ENCODE measurements around the gene OR2V1.

DNA sequence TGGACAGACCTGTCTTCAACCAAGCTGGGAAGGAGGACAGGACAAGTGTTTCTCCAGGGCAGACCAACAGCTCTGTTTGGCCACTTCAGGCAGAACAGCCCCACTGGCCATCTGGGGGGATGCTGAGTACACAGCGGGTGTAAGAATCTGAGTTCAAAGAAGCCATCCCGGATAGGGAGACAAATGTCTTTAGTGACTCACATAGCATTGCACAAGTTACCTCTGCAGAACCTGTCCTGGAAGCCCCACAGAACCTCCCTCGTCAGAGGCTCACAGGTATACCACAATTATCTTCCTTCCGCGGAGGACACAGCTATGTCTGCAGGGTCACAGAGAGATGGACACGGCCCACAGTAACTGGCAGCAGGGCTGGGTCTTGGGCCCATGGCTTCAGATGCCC is 18.4 kb upstream of the OR2V1 start:
- TF ChIP-seq, protein P1, sequence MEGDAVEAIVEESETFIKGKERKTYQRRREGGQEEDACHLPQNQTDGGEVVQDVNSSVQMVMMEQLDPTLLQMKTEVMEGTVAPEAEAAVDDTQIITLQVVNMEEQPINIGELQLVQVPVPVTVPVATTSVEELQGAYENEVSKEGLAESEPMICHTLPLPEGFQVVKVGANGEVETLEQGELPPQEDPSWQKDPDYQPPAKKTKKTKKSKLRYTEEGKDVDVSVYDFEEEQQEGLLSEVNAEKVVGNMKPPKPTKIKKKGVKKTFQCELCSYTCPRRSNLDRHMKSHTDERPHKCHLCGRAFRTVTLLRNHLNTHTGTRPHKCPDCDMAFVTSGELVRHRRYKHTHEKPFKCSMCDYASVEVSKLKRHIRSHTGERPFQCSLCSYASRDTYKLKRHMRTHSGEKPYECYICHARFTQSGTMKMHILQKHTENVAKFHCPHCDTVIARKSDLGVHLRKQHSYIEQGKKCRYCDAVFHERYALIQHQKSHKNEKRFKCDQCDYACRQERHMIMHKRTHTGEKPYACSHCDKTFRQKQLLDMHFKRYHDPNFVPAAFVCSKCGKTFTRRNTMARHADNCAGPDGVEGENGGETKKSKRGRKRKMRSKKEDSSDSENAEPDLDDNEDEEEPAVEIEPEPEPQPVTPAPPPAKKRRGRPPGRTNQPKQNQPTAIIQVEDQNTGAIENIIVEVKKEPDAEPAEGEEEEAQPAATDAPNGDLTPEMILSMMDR (IDR thresholded peaks at IDR 0.05) = no peak
- TF ChIP-seq POLR2A (IDR thresholded peaks at IDR 0.05) = no peak
